ENCODE data around the gene STAC2.
A peak's percentile ranks its signal among the peaks of the same experiment; 100 is the strongest.

STAC2 gene

GRCh38 chr17:39209317-39210092 lies 16.2 kb downstream of the STAC2 start:
- DNase-seq (peak; percentile 87), ATAC-seq (peak; percentile 73)

GRCh38 chr17:39208893-39209292 lies 16.9 kb downstream of the STAC2 start:
- ATAC-seq (peak; percentile 9), DNase-seq (peak; percentile 50)

- peak; percentile 8 for ATAC-seq
- DNase-seq: no peak
These were observed 17.6 kb downstream of the STAC2 start for GRCh38 chr17:39208136-39208535.

- ATAC-seq (no peak), DNase-seq (no peak)
These were observed 20.6 kb downstream of the STAC2 start for GRCh38 chr17:39205112-39205526.

GRCh38 chr17:39204245-39204644 lies 21.5 kb downstream of the STAC2 start:
- no peak for ATAC-seq
- no peak for DNase-seq

GRCh38 chr17:39200957-39201510 lies 24.7 kb downstream of the STAC2 start:
- no peak for DNase-seq
- no peak for ATAC-seq

GRCh38 chr17:39200070-39200879 lies 25.5 kb downstream of the STAC2 start, which contains the start of gene RPL19:
Gene RPL19 (plus strand): TSS chr17:39200283. CDS start chr17:39200345, 62 bp downstream.
- peak; percentile 54 for ATAC-seq
- DNase-seq: peak; percentile 83

- ATAC-seq: peak; percentile 55
- DNase-seq: peak; percentile 88
These were observed 26.0 kb downstream of the STAC2 start for GRCh38 chr17:39199820-39200069.

- DNase-seq (no peak), ATAC-seq (no peak)
These were observed 27.6 kb downstream of the STAC2 start for GRCh38 chr17:39198186-39198566.

GRCh38 chr17:39197380-39198185 lies 28.2 kb downstream of the STAC2 start, which contains the start of gene CACNB1:
Gene CACNB1 (minus strand): TSS chr17:39197669. CDS start chr17:39197495, 174 bp downstream.
- peak; percentile 73 for ATAC-seq

GRCh38 chr17:39196808-39197291 lies 28.9 kb downstream of the STAC2 start:
- no peak for ATAC-seq
- no peak for DNase-seq

More at GRCh38 chr17:39197380-39198185, 28.2 kb downstream of the STAC2 start, which contains the start of gene CACNB1:
- DNase-seq: peak; percentile 82

GRCh38 chr17:39196241-39196807 lies 29.4 kb downstream of the STAC2 start:
- DNase-seq: no peak
- no peak for ATAC-seq

GRCh38 chr17:39195568-39196160 lies 30.1 kb downstream of the STAC2 start:
- ATAC-seq (no peak), DNase-seq (no peak)

- DNase-seq: no peak
- ATAC-seq: no peak
These were observed 30.7 kb downstream of the STAC2 start for GRCh38 chr17:39194985-39195524.

- no peak for ATAC-seq
- DNase-seq: no peak
These were observed 31.4 kb downstream of the STAC2 start for GRCh38 chr17:39194089-39194984.

GRCh38 chr17:39193346-39193745 lies 32.4 kb downstream of the STAC2 start:
- no peak for ATAC-seq
- DNase-seq: no peak

GRCh38 chr17:39192901-39193300 lies 32.8 kb downstream of the STAC2 start:
- no peak for DNase-seq
- no peak for ATAC-seq

GRCh38 chr17:39191750-39192510 lies 33.8 kb downstream of the STAC2 start:
- ATAC-seq: no peak
- no peak for DNase-seq

Data from stimulated activated naive CD8-positive, alpha-beta T cell treated with anti-CD3 and anti-CD28 coated beads, Interleukin-15, Interleukin-2, amounts not matched to agents 100 U/mL and 50 U/mL, for 24 hours (primary cell).